RPMI7951 (cell line): ENCODE results near the gene FAM180B. TPM values are rescaled to one million over a fixed set of nuclear protein-coding genes. Genes with fewer than 3 reads are reported as not detected.
"Not testable (repeated sequence)": the region's sequence is repeated elsewhere in the genome, so short reads cannot be mapped to it uniquely, and the experiment has no call there.

ENCODE experiments used
- DNase-seq: peaks from one replicate; pipeline ENCODE4 v3.0.0-alpha.2; 2012; ENCODE audit warnings: low read depth
- total RNA-seq: library from RNA; depleted of rRNA; stranded (reverse); fragments of >200 nt; shearing (Covaris generic); gene quantifications from 2 replicates; pipeline ENCODE4 v1.2.3, GENCODE V29; 2014; rRNA removed

FAM180B gene
- not detected in 2 replicates for total RNA-seq

GRCh38 chr11:47586098-47586855, at the start of gene FAM180B:
FAM180B (plus strand) TSS chr11:47586678; CDS start chr11:47586769, 91 bp downstream.
- DNase-seq: no peak

DNA sequence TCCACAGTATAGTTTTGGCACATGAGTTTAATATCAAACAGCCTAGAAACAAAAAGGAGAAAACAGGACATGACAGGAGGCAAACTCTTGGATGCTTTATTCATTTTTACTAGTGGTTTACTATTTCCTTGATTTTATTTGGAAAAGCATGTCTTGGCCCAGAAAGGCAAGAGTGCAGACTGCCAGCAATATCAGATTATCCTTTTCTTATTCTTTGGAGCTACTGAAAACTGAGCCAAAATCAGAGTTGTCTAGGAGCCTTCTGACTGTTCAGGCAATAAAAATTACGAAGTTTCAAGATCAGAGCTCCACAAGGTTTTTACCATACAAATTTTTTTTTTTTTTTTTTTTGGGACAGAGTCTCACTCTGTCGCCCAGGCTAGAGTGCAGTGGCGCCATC, 49.6 kb upstream of the FAM180B start:
- DNase-seq: no peak

DNA sequence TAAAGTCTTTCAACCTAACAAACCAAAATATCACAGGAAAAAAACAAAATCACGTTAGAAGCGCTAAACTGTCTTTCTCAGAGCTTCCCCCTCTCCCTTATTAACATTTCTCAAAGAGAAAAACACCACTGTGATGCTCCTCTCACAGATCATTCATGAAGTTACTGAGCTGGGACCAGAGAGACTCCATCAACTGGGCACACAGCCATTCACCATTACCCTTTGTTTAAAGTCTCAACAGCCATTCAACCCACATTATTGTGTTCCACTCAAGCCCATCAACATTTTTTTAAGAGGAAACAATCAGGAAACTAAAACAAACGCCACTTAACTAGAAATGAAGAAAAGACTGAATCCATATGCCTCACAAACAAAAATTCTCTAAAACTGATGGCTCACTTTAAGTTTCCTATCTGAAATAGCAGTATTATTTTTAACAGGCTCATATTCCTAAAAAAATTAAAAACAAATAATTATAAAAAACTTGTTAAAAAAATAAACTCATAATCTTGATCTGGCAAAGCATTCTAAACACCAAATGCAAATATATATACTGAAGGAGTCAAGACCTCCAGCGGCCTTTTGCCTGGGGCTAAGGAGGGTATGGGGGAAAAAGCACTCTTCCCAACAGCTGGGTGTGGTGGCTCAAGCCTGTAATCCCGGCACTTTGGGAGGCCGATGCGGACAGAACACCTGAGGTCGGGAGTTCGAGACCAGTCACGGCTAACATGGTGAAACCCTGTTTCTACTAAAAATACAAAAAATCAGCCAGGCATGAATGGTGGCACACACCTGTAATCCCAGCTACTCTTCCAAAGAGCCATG, 47.5 kb upstream of the FAM180B start:
- DNase-seq: no peak

DNA sequence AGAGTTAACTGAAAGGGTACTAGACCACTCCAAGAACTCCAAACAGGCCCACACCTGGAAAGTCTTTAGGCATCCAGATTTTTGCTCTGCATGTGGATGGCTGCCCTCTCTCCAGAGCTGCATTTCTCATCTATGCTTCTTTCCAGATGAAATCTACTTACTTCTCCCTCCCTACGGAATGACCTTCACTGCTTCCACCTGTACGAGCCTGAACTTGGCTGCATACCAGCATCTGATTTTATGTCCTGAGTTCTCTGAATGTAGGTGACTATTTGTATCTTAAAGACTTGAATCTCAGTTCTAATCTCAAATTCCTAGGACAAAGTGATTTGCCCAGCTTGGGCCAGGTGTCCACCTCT, 46.8 kb upstream of the FAM180B start:
- DNase-seq: no peak

GRCh38 chr11:47541070-47541469, 45.4 kb upstream of the FAM180B start:
- DNase-seq: no peak

- DNase-seq: no peak
These were observed 41.2 kb upstream of the FAM180B start for GRCh38 chr11:47545298-47545697.

GRCh38 chr11:47546274-47546673, 40.2 kb upstream of the FAM180B start:
- not testable (repeated sequence) for DNase-seq

- DNase-seq: no peak
These were observed 36.0 kb upstream of the FAM180B start for GRCh38 chr11:47550288-47551047.

DNA sequence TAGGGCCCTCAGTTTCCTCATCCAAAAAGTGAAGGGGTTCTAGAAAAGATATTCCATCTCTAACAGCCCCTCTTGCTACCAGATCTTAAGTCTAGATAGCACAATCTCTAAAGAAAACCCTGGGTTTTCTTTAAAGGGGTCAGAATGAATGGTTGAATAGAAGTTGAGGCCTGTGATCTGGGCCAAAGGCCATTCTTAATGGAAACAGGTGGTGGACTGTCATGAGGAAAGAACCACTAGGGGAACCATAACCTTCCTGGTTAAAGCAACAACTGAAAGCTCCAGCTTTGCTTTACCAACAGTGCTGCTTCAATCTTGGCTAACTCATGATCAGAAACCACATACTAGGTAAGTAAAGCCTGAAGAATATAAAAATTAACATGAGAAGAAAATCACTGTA, 35.4 kb upstream of the FAM180B start:
- peak; percentile 49 for DNase-seq

DNA sequence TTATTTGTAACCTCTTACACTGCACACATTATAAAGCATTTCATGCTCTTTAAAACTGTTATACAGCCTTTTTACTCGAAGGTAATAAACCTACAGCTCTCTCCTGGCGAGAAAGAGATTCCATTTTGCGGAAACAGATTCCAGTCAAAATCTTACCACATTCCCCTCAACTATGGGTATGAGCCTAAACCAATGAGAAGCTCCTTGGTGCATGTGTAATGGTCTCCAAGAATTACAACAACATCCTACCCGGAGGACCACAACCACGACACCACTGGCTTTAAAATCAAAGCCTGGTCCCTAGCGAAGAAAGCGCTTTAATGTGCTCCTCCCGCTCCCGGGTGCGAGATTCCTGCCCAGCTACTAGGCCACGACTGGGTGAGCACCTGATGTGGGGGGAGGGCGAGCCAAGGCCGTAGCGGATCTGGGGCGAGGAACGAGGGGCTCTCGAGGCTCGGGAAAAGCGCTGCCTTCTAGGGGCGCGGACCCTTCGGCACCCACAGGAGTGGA, 34.4 kb upstream of the FAM180B start:
- peak; percentile 26 for DNase-seq

GRCh38 chr11:47552566-47553405, 33.7 kb upstream of the FAM180B start, which contains the start of gene CELF1:
CELF1 (minus strand) TSS chr11:47553132; CDS start chr11:47499523, 53,609 bp downstream.
- peak; percentile 86 for DNase-seq

GRCh38 chr11:47553406-47553743, 33.1 kb upstream of the FAM180B start:
- no peak for DNase-seq

- DNase-seq: not testable (repeated sequence)
These were observed 29.5 kb upstream of the FAM180B start for GRCh38 chr11:47557004-47557403.

DNA sequence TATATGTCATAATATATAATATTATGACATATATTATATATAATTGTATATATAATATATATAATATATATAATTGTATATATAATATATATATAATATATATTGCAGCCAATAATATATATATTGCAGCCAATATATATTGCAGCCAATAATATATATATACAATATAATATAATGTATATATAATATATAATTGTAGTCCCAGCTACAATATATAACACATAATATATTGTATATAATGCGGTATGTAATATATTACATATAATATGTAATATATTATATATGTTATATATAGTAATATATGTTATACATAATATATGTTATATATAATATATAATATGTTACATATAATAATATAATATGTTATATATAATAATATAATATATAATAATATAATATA, 27.8 kb upstream of the FAM180B start:
- no peak for DNase-seq

GRCh38 chr11:47560426-47560825, 26.1 kb upstream of the FAM180B start:
- DNase-seq: no peak

- DNase-seq: not testable (repeated sequence)
These were observed 24.1 kb upstream of the FAM180B start for GRCh38 chr11:47562393-47562792.

DNA sequence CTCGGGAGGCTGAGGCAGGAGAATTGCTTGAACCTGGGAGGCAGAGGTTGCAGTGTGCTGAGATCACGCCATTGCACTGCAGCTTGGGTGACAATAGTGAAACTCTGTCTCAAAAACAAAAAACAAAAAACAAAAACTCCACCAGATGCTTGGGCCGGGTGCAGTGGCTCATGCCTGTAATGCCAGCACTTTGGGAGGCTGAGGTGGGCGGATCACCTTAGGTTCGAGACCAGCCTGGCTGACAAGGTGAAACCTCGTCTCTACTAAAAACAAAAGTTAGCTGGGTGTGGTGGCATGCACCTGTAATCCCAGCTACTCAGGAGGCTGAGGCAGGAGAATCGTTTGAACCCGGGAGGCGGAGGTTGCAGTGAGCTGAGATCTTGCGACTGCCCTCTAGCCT, 22.1 kb upstream of the FAM180B start:
- not testable (repeated sequence) for DNase-seq

- no peak for DNase-seq
These were observed 21.5 kb upstream of the FAM180B start for GRCh38 chr11:47564933-47565339.

- peak; percentile 74 for DNase-seq
These were observed 20.9 kb upstream of the FAM180B start, which contains the start of gene PTPMT1 for GRCh38 chr11:47565340-47566148. PTPMT1 (plus strand) TSS chr11:47565599; CDS start chr11:47565623, 24 bp downstream.

GRCh38 chr11:47566149-47566698, 20.3 kb upstream of the FAM180B start:
- DNase-seq: no peak
